ENCODE results near the gene OR6V1.

OR6V1 gene

GRCh38 chr7:143042790-143043271, 9.3 kb upstream of the OR6V1 start:
- Histone ChIP-seq H2AFZ (ENCODE audit: low read length, unreplicated experiment) (no peak overlapping the region), H3K27ac (ENCODE audit: low read depth, low read length) (no peak overlapping the region), H3K27me3 (ENCODE audit: insufficient read depth, low read length) (no peaks in the 10 kb centered on the region), H3K79me2 (ENCODE audit: control insufficient read depth, insufficient read depth, low read length, unreplicated experiment) (no peaks in the 10 kb centered on the region), H3K36me3 (ENCODE audit: insufficient read depth, low read length) (no peaks in the 10 kb centered on the region), H3K4me3 (ENCODE audit: low read depth, low read length) (no peak overlapping the region), H3K4me1 (ENCODE audit: control insufficient read depth, insufficient read depth, low read length, unreplicated experiment) (no peaks in the 10 kb centered on the region)

DNA sequence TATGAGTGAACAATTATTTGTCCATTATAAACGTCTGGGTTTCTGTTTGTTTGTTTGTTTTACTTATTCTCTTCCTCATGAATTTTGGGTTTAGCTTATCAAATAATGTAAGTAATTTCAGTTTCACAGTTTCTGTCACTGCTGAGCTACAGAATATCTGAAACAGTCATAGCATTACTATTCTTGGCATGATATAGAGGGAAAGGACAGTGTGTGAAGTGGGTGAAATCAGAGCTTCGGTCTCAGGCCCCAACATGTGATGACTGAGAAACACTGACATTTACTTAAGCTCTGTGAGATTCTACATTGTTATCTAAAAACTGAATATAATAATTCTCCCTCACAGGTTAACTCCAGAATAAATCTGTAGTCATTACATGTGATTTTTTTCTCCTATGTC, 8.8 kb upstream of the OR6V1 start:
- H3K27ac ChIP-seq (ENCODE audit: low read depth, low read length): no peak overlapping the region
- H3K4me3 ChIP-seq (ENCODE audit: low read depth, low read length): no peak overlapping the region
- H3K27me3 ChIP-seq (ENCODE audit: insufficient read depth, low read length): no peaks in the 10 kb centered on the region
- H3K4me1 ChIP-seq (ENCODE audit: control insufficient read depth, insufficient read depth, low read length, unreplicated experiment): no peaks in the 10 kb centered on the region
- no peak overlapping the region for H2AFZ ChIP-seq (ENCODE audit: low read length, unreplicated experiment)
- no peaks in the 10 kb centered on the region for H3K79me2 ChIP-seq (ENCODE audit: control insufficient read depth, insufficient read depth, low read length, unreplicated experiment)
- H3K36me3 ChIP-seq (ENCODE audit: insufficient read depth, low read length): no peaks in the 10 kb centered on the region

DNA sequence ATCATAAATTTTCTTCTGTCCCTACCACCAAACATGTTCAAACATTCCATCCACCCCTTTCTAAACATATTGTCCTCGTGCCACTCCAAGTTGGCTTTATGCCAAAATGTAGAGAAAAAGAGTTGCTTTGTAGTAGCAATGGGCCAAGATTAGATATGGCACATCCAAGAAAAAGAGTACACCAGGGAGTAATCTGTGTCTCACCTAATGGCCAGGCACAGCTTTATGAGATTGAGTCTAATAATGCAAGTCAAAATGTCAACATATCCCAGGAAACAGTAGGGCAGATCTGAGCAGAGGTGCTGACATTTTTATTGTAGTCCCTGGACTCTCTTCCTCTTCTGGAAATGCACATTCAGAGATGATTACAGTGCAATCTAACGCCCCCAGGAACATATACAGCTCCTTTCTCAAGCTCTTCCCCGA, 5.7 kb upstream of the OR6V1 start:
- Histone ChIP-seq H3K4me1 (ENCODE audit: control insufficient read depth, insufficient read depth, low read length, unreplicated experiment) (no peaks in the 10 kb centered on the region), H2AFZ (ENCODE audit: low read length, unreplicated experiment) (no peak overlapping the region), H3K79me2 (ENCODE audit: control insufficient read depth, insufficient read depth, low read length, unreplicated experiment) (no peaks in the 10 kb centered on the region), H3K4me3 (ENCODE audit: low read depth, low read length) (no peak overlapping the region), H3K36me3 (ENCODE audit: insufficient read depth, low read length) (no peaks in the 10 kb centered on the region), H3K27me3 (ENCODE audit: insufficient read depth, low read length) (no peaks in the 10 kb centered on the region), H3K27ac (ENCODE audit: low read depth, low read length) (no peak overlapping the region)

- Histone ChIP-seq H3K79me2 (ENCODE audit: control insufficient read depth, insufficient read depth, low read length, unreplicated experiment) (no peaks in the 10 kb centered on the region), H3K36me3 (ENCODE audit: insufficient read depth, low read length) (no peaks in the 10 kb centered on the region), H3K4me3 (ENCODE audit: low read depth, low read length) (no peak overlapping the region), H3K4me1 (ENCODE audit: control insufficient read depth, insufficient read depth, low read length, unreplicated experiment) (no peaks in the 10 kb centered on the region), H3K27me3 (ENCODE audit: insufficient read depth, low read length) (no peaks in the 10 kb centered on the region), H2AFZ (ENCODE audit: low read length, unreplicated experiment) (no peak overlapping the region), H3K27ac (ENCODE audit: low read depth, low read length) (no peak overlapping the region)
Measured at GRCh38 chr7:143047326-143047725, 4.8 kb upstream of the OR6V1 start.

DNA sequence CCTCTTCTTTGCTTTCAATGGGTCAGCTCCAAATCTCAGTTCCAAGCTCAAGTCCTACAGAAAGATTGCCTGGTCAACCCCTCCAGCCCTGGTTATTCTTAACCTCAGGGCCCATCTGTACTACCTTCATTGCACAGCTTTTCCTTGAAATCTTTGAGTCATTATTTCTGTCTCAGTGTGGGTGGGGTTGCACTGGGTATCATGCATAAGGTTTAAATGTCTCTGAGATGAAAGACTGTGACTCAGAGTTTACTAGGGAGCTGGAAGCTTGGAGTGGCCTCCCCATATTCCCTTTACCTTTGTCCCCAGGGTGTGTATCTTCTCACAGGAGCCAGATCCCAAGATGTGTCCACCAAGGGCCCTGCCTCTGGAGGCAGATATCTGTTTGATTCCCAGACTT, 3.3 kb upstream of the OR6V1 start:
- Histone ChIP-seq H3K4me1 (ENCODE audit: control insufficient read depth, insufficient read depth, low read length, unreplicated experiment) (no peaks in the 10 kb centered on the region), H3K36me3 (ENCODE audit: insufficient read depth, low read length) (no peaks in the 10 kb centered on the region), H3K27me3 (ENCODE audit: insufficient read depth, low read length) (no peaks in the 10 kb centered on the region), H3K4me3 (ENCODE audit: low read depth, low read length) (no peak overlapping the region), H2AFZ (ENCODE audit: low read length, unreplicated experiment) (no peak overlapping the region), H3K79me2 (ENCODE audit: control insufficient read depth, insufficient read depth, low read length, unreplicated experiment) (no peaks in the 10 kb centered on the region), H3K27ac (ENCODE audit: low read depth, low read length) (no peak overlapping the region)

DNA sequence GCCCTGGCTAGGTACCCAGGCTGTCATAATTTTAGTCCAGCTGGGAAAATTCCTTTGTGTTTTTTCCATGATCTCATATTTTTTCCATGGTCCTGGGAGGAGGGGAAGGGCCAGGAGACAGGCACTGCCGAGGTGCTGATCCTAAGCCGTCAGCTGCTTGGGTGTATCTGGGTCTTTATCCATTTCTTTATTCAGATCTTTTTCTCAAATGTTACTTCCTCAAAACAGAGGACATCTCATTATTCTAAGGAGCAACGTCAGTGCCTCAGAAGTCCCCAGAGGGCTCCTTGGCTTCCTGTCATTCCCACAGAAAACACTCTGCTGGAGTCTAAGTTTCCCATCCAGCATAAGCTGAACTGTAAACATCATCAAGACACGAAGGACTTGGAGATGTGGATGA, 2.8 kb upstream of the OR6V1 start:
- no peak overlapping the region for H3K27ac ChIP-seq (ENCODE audit: low read depth, low read length)
- H2AFZ ChIP-seq (ENCODE audit: low read length, unreplicated experiment): no peak overlapping the region
- no peak overlapping the region for H3K4me3 ChIP-seq (ENCODE audit: low read depth, low read length)
- no peaks in the 10 kb centered on the region for H3K36me3 ChIP-seq (ENCODE audit: insufficient read depth, low read length)
- no peaks in the 10 kb centered on the region for H3K4me1 ChIP-seq (ENCODE audit: control insufficient read depth, insufficient read depth, low read length, unreplicated experiment)
- no peaks in the 10 kb centered on the region for H3K27me3 ChIP-seq (ENCODE audit: insufficient read depth, low read length)
- no peaks in the 10 kb centered on the region for H3K79me2 ChIP-seq (ENCODE audit: control insufficient read depth, insufficient read depth, low read length, unreplicated experiment)

- no peak overlapping the region for H3K27ac ChIP-seq (ENCODE audit: low read depth, low read length)
- no peaks in the 10 kb centered on the region for H3K79me2 ChIP-seq (ENCODE audit: control insufficient read depth, insufficient read depth, low read length, unreplicated experiment)
- no peak overlapping the region for H2AFZ ChIP-seq (ENCODE audit: low read length, unreplicated experiment)
- no peaks in the 10 kb centered on the region for H3K4me1 ChIP-seq (ENCODE audit: control insufficient read depth, insufficient read depth, low read length, unreplicated experiment)
- H3K36me3 ChIP-seq (ENCODE audit: insufficient read depth, low read length): no peaks in the 10 kb centered on the region
- H3K4me3 ChIP-seq (ENCODE audit: low read depth, low read length): no peak overlapping the region
- no peaks in the 10 kb centered on the region; the same call in 1 of the 2 replicates for H3K27me3 ChIP-seq (ENCODE audit: insufficient read depth, low read length)
Measured at GRCh38 chr7:143050931-143051330, 1.2 kb upstream of the OR6V1 start.

GRCh38 chr7:143054621-143055020, 2.5 kb downstream of the OR6V1 start:
- Histone ChIP-seq H3K4me3 (ENCODE audit: low read depth, low read length) (no peak overlapping the region), H3K27ac (ENCODE audit: low read depth, low read length) (no peak overlapping the region), H3K4me1 (ENCODE audit: control insufficient read depth, insufficient read depth, low read length, unreplicated experiment) (no peaks in the 10 kb centered on the region), H3K79me2 (ENCODE audit: control insufficient read depth, insufficient read depth, low read length, unreplicated experiment) (no peaks in the 10 kb centered on the region), H3K36me3 (ENCODE audit: insufficient read depth, low read length) (no peaks in the 10 kb centered on the region), H2AFZ (ENCODE audit: low read length, unreplicated experiment) (no peak overlapping the region), H3K27me3 (ENCODE audit: insufficient read depth, low read length) (peaks cover 5% of the 10 kb centered on the region; the same call in 1 of the 2 replicates)

DNA sequence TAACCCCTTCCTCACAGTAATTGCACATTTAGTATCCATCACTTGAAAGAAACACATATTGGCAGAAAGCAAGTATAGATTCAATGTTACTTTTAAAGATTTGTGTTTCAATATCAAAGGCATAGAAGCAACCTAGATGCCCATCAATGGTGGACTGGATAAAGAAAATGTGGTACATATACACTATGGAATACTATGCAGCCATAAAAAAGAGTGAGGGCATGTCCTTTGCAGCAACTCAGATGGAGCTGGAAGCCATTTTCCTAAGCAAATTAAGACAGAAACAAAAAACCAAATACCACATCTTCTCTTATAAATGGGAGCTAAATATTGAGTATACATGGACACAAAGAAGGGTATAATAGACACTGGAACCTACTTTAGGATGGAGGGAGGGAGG, 3.6 kb downstream of the OR6V1 start:
- H3K4me3 ChIP-seq (ENCODE audit: low read depth, low read length): no peak overlapping the region
- H2AFZ ChIP-seq (ENCODE audit: low read length, unreplicated experiment): no peak overlapping the region
- H3K36me3 ChIP-seq (ENCODE audit: insufficient read depth, low read length): no peaks in the 10 kb centered on the region
- no peaks in the 10 kb centered on the region for H3K79me2 ChIP-seq (ENCODE audit: control insufficient read depth, insufficient read depth, low read length, unreplicated experiment)
- H3K27ac ChIP-seq (ENCODE audit: low read depth, low read length): no peak overlapping the region
- no peaks in the 10 kb centered on the region for H3K4me1 ChIP-seq (ENCODE audit: control insufficient read depth, insufficient read depth, low read length, unreplicated experiment)
- H3K27me3 ChIP-seq (ENCODE audit: insufficient read depth, low read length): peaks cover 9% of the 10 kb centered on the region; the same call in 1 of the 2 replicates

GRCh38 chr7:143063741-143064140, 11.6 kb downstream of the OR6V1 start:
- Histone ChIP-seq H3K4me1 (ENCODE audit: control insufficient read depth, insufficient read depth, low read length, unreplicated experiment) (no peaks in the 10 kb centered on the region), H3K4me3 (ENCODE audit: low read depth, low read length) (no peak overlapping the region), H3K27me3 (ENCODE audit: insufficient read depth, low read length) (peaks cover 8% of the 10 kb centered on the region), H2AFZ (ENCODE audit: low read length, unreplicated experiment) (no peak overlapping the region), H3K36me3 (ENCODE audit: insufficient read depth, low read length) (no peaks in the 10 kb centered on the region), H3K79me2 (ENCODE audit: control insufficient read depth, insufficient read depth, low read length, unreplicated experiment) (no peaks in the 10 kb centered on the region), H3K27ac (ENCODE audit: low read depth, low read length) (no peak overlapping the region)

DNA sequence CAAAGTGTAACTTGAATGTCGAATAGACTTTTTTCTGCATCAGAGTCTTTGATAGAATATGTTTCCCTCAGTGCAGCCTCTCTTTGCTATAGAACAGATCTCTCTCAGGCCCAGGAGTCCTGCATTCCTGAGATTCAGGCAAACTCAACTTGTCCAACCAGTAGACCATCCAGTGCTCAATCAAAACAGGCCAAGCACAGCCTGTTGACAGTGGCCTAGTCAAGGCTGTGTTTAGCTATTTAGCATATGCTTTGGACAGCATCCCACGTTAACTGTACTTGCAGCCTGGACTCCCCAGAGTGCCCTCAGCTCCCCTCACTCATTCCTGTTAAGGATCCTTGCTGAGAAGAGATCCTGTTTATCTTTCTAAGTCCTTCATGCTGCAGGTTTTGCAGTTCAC, 16.3 kb downstream of the OR6V1 start:
- H2AFZ ChIP-seq (ENCODE audit: low read length, unreplicated experiment): no peak overlapping the region
- no peaks in the 10 kb centered on the region; the same call in 1 of the 2 replicates for H3K27me3 ChIP-seq (ENCODE audit: insufficient read depth, low read length)
- H3K79me2 ChIP-seq (ENCODE audit: control insufficient read depth, insufficient read depth, low read length, unreplicated experiment): no peaks in the 10 kb centered on the region
- H3K36me3 ChIP-seq (ENCODE audit: insufficient read depth, low read length): no peaks in the 10 kb centered on the region
- H3K4me1 ChIP-seq (ENCODE audit: control insufficient read depth, insufficient read depth, low read length, unreplicated experiment): no peaks in the 10 kb centered on the region
- no peak overlapping the region for H3K27ac ChIP-seq (ENCODE audit: low read depth, low read length)
- no peak overlapping the region for H3K4me3 ChIP-seq (ENCODE audit: low read depth, low read length)
